ENCODE results near the gene RBM22.

Gene RBM22

DNA sequence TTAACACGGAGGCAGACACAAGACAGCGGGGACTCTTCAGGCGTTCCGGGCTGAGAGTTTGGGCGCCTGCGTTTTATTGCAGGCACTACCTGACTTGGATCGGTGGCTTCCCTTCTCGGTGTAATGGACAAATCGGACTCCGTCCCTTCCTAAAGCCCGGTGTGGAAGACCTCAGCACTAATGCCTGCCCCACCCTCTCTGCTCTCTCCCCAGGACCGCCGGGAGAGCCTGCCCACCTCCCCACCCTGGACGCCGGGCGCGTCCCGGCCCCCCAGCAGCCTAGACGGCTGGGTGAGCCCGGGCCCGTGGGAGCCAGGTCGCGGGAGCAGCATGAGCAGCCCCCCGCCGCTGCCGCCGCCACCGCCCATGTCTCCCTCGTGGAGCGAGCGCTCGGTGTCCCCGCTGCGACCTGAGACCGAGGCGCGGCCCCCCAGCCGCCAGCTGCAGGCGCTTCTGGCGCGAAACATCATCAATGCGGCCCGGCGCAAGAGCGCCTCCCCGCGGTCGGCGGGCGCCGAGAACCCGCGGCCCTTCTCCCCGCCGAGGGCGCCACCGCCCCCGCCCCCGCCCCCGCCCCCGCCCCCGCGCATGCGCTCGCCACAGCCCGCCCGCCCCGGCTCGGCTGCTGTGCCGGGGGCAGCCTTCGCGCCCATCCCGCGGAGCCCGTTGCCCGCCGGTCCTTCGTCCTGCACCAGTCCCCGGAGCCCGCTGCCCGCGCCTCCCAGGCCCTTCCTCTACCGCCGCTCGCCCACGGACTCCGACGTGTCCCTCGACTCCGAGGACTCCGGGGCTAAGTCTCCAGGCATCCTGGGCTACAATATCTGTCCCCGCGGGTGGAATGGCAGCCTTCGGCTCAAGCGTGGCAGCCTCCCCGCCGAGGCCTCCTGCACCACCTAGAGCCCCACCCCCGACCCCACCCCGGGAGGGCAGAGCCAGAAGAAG, 44.4 kb downstream of the RBM22 start:
- TF ChIP-seq RAD21 (IDR thresholded peaks at IDR 0.05; ENCODE audit: low read depth) (peak; percentile 83), TCF12 (IDR thresholded peaks at IDR 0.05; ENCODE audit: low read depth) (peak; percentile 64; the same call in 1 of the 2 replicates), TAF1 (IDR thresholded peaks at IDR 0.05; ENCODE audit: low read depth) (peak; percentile 55; the same call in 1 of the 2 replicates), EGR1 (IDR thresholded peaks at IDR 0.05) (peak; percentile 27), NFIC (IDR thresholded peaks at IDR 0.05) (no peak; the same call in 1 of the 2 replicates), EP300 (IDR thresholded peaks at IDR 0.05; ENCODE audit: borderline replicate concordance) (no peak), YY1 (IDR thresholded peaks at IDR 0.05; ENCODE audit: low read depth) (0 out of 2 replicates have a peak, but pooled peaks have one; percentile 14), ZBTB7A (IDR thresholded peaks at IDR 0.05; ENCODE audit: low read depth) (peak; percentile 81; the same call in 1 of the 2 replicates), FOXM1 (IDR thresholded peaks at IDR 0.05; ENCODE audit: borderline replicate concordance, low read depth) (no peak), TEAD4 (IDR thresholded peaks at IDR 0.05) (no peak; the same call in 1 of the 2 replicates), CEBPB (IDR thresholded peaks at IDR 0.05) (no peak), CREB1 (IDR thresholded peaks at IDR 0.05; ENCODE audit: low read depth) (no peak)
- TF ChIP-seq, protein P1, sequence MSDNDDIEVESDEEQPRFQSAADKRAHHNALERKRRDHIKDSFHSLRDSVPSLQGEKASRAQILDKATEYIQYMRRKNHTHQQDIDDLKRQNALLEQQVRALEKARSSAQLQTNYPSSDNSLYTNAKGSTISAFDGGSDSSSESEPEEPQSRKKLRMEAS (IDR thresholded peaks at IDR 0.05), result peak; percentile 47
- TF ChIP-seq, protein P2, sequence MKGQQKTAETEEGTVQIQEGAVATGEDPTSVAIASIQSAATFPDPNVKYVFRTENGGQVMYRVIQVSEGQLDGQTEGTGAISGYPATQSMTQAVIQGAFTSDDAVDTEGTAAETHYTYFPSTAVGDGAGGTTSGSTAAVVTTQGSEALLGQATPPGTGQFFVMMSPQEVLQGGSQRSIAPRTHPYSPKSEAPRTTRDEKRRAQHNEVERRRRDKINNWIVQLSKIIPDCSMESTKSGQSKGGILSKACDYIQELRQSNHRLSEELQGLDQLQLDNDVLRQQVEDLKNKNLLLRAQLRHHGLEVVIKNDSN (IDR thresholded peaks at IDR 0.05), result no peak
- TF ChIP-seq, protein P3, sequence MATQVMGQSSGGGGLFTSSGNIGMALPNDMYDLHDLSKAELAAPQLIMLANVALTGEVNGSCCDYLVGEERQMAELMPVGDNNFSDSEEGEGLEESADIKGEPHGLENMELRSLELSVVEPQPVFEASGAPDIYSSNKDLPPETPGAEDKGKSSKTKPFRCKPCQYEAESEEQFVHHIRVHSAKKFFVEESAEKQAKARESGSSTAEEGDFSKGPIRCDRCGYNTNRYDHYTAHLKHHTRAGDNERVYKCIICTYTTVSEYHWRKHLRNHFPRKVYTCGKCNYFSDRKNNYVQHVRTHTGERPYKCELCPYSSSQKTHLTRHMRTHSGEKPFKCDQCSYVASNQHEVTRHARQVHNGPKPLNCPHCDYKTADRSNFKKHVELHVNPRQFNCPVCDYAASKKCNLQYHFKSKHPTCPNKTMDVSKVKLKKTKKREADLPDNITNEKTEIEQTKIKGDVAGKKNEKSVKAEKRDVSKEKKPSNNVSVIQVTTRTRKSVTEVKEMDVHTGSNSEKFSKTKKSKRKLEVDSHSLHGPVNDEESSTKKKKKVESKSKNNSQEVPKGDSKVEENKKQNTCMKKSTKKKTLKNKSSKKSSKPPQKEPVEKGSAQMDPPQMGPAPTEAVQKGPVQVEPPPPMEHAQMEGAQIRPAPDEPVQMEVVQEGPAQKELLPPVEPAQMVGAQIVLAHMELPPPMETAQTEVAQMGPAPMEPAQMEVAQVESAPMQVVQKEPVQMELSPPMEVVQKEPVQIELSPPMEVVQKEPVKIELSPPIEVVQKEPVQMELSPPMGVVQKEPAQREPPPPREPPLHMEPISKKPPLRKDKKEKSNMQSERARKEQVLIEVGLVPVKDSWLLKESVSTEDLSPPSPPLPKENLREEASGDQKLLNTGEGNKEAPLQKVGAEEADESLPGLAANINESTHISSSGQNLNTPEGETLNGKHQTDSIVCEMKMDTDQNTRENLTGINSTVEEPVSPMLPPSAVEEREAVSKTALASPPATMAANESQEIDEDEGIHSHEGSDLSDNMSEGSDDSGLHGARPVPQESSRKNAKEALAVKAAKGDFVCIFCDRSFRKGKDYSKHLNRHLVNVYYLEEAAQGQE (IDR thresholded peaks at IDR 0.05; ENCODE audit: low read depth), result no peak

DNA sequence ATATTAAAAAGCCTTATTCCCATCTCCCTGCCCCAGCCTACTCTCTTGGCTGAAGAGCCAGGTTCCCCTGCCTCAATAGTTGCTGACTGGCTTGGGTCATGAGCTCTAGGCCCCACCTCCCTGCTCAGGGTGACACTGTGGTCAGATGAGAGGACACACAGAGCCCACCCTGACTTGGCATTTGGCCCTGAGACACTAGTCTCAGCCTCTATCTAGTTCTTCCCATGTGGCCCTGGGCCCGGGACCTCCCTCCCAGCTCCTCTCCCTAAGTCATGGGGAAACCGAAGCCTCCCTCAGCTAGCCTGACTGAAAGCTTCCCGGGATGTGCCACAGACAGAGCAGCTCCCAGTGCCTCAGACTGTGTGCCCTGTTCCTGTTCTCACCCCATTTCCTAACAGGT, 45.6 kb downstream of the RBM22 start:
- TF ChIP-seq CEBPB (IDR thresholded peaks at IDR 0.05), result no peak
- no peak for TF ChIP-seq EP300 (IDR thresholded peaks at IDR 0.05; ENCODE audit: borderline replicate concordance)
- TF ChIP-seq, protein P3 (IDR thresholded peaks at IDR 0.05; ENCODE audit: low read depth), result no peak
- TF ChIP-seq, protein P2 (IDR thresholded peaks at IDR 0.05), result no peak
- no peak for TF ChIP-seq ZBTB7A (IDR thresholded peaks at IDR 0.05; ENCODE audit: low read depth)
- no peak for TF ChIP-seq YY1 (IDR thresholded peaks at IDR 0.05; ENCODE audit: low read depth)
- no peak for TF ChIP-seq CREB1 (IDR thresholded peaks at IDR 0.05; ENCODE audit: low read depth)
- TF ChIP-seq FOXM1 (IDR thresholded peaks at IDR 0.05; ENCODE audit: borderline replicate concordance, low read depth), result no peak
- no peak for TF ChIP-seq EGR1 (IDR thresholded peaks at IDR 0.05)
- TF ChIP-seq, protein P1 (IDR thresholded peaks at IDR 0.05), result no peak

DNA sequence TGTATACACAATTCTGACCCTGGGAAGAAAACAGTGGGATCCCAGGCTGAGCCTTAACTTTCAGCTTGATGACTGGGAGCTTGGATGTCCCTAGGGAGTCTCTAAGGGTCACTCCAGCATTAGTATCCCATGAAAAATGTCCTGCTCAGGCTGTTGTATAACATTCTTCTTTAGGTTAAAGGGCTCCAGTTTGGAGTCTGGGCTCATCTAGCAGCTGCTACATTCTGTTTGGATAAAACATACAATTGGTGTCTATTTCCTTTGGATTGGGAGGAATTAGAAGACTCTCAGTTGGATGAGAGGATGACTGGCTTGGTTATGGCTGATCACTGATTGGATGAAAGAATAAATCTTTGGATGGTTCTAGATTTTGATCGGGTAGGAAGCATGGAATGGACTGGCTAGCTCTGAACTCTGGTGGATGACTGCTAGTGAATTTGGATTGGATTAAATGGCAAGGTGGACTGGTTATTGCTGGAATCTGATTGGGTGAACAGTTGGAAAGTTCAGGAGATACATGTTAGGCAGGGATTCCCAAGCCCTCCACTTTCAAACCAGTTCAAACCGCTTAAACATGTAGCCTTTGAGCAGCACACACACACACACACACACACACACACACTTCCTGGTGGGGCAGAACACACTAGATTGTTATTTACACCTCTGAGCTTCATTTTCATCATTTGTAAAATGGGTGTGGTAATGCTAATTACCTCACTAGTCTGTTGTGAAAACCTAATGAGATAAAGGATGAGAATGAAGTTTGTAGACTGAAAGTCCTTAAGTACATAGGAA, 46.9 kb downstream of the RBM22 start:
- TF ChIP-seq YY1 (IDR thresholded peaks at IDR 0.05; ENCODE audit: low read depth), result no peak
- no peak for TF ChIP-seq ZBTB7A (IDR thresholded peaks at IDR 0.05; ENCODE audit: low read depth)
- TF ChIP-seq, protein P3 (IDR thresholded peaks at IDR 0.05; ENCODE audit: low read depth), result no peak
- TF ChIP-seq, protein P1 (IDR thresholded peaks at IDR 0.05), result no peak
- no peak for TF ChIP-seq NFIC (IDR thresholded peaks at IDR 0.05)
- TF ChIP-seq FOXM1 (IDR thresholded peaks at IDR 0.05; ENCODE audit: borderline replicate concordance, low read depth), result no peak
- TF ChIP-seq CEBPB (IDR thresholded peaks at IDR 0.05), result no peak
- no peak for TF ChIP-seq TEAD4 (IDR thresholded peaks at IDR 0.05)
- TF ChIP-seq CREB1 (IDR thresholded peaks at IDR 0.05; ENCODE audit: low read depth), result no peak
- no peak for TF ChIP-seq RAD21 (IDR thresholded peaks at IDR 0.05; ENCODE audit: low read depth)
- TF ChIP-seq, protein P2 (IDR thresholded peaks at IDR 0.05), result no peak
- no peak for TF ChIP-seq EP300 (IDR thresholded peaks at IDR 0.05; ENCODE audit: borderline replicate concordance)
- no peak for TF ChIP-seq TCF12 (IDR thresholded peaks at IDR 0.05; ENCODE audit: low read depth)
- TF ChIP-seq TAF1 (IDR thresholded peaks at IDR 0.05; ENCODE audit: low read depth), result no peak
- no peak for TF ChIP-seq EGR1 (IDR thresholded peaks at IDR 0.05)
